Activated T-helper 1 cell treated with anti-CD3 and anti-CD28 coated beads, Interleukin-2, amount 50 U/mL, for 16 hours (primary cell): ENCODE data around the gene MSLN.
"Not testable (repeated sequence)": the region's sequence is repeated elsewhere in the genome, so short reads cannot be mapped to it uniquely, and the experiment has no call there.

Source experiments
- DNase-seq, 2 donors: peaks; one replicate each; pipeline ENCODE4 v3.0.0-alpha.2; 2020; ENCODE audit warnings: low read depth in 1 of 2, low spot score in 1 of 2

Gene MSLN

GRCh38 chr16:754121-754607, 6.4 kb upstream of the MSLN start:
- DNase-seq = not testable (repeated sequence)

DNA sequence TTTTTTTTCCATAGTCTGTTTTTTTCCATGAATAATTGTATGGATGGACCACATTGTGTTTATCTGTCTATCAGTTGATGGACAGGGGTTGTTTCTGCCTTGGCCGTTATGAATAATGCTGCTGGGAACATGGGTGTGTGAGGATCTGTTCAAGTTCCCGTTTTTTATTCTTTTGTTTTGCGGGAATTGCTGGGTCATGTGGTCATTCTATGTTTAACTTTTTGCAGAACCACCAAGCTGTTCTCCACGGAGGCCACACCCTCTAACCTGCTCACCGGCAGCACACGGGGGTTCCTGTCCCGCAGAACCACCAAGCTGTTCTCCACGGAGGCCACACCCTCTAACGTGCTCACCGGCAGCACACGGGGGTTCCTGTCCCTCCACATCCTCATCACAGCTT, 5.9 kb upstream of the MSLN start:
- no peak for DNase-seq

- DNase-seq = no peak
Measured at GRCh38 chr16:756428-756827, 4.1 kb upstream of the MSLN start.

DNA sequence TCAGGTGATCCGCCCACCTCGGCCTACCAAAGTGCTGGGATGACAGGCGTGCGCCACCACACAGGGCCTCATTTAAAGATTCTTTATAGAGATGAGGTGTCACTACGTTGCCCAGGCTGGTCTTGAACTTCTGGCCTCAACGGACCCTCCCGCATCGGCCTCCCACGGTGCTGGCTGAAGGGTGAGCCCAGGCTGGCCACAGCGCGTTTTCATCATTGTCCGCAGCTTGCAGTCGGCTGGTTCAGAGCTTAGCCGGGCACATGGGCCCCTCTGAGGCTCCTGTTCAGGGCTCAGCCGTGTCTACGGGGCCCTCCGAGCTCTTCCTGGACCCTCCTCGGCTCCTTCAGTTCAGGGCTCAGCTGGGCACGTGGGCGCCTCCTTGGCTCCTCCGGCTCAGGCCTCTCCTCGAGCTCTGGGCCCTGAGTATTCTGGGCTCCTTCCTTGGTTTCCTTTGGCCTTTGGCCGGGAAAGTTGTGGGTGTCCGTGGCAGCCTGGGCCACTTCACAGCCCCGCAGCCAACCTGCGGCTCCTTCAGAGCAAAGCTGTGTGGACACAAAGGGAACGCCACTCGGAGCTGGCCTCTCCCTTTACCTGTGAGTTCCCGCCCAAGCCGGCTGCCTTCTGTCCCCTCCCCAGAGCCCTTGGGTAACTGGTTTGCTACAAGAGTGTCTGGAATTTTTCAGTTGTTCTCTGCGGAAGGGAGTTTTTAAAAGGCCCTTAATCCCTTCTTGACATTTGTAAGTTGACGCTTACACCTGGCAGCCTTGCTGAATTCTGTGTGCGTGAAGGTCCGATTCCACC, 1.2 kb upstream of the MSLN start:
- no peak for DNase-seq

DNA sequence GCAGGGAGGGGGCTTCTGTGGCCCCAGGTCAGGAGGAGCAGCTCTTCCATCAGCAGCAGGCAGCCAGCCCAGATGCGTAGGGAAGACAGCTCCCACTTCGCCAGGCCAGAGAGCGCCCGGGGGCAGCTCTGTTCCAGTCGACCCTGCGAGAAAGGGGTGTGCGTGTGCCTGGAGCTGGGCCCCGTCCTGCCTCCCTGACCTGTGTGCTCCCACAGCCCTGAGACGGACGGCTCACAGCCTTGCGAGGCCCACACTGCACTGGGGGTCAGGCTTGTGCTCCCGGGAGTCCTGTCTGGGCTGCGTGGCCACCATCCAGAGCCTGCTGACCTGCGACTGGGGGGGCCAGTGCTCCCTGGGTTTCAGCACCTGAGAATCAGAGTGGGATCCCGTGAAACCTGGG, 469 bp upstream of the MSLN start:
- DNase-seq = no peak

DNA sequence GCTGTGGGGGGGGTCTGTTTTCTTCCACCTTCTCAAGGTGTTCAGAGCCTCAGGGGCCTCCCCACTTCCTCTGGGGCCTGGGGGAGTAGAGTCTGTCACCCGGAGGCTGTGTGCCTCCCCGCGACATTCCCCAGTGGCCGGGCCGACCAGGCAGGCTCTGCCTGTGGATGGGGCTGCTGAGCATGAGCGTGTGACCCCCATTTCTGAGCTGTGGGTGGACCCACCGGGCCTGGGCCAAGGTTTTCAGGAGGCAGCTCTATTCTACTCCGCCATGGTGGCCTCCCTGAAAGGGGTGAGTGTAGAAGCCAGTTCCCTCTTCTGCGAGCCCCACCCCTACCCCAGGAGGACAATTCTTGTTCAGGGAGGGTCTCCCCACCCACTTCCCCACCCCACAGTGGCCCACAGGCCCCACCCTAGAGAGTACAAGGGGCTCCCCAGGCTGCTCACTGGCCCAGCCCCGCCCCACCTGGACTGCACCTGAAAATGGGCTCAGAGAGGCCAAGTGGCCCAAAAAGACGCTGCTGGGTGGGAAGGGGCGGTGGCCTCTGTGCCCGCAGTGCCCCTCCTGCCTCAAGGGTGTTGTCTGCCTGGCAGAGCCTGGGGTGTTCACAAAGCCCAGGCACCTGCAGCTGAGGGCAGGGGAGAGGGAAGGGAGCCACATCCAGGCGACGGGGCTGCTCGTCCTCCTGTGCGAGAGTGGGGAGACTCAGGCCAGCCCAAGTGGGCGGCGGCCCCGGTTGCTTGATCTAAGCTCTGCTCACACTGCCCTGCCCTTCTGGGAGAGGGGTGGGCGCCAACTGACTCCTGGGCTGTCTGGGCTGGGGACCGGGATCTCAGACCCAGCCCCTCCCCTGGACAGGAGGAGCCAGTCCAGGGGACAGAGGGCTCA, 1.3 kb downstream of the MSLN start:
- DNase-seq = no peak

GRCh38 chr16:762595-763268, 2.2 kb downstream of the MSLN start:
- DNase-seq = no peak

GRCh38 chr16:763369-764183, 3.0 kb downstream of the MSLN start:
- DNase-seq = no peak

GRCh38 chr16:764184-764750, 3.7 kb downstream of the MSLN start:
- DNase-seq = no peak

- DNase-seq = no peak
Measured at GRCh38 chr16:764848-765487, 4.4 kb downstream of the MSLN start.

GRCh38 chr16:765488-765865, 4.9 kb downstream of the MSLN start:
- DNase-seq = no peak

GRCh38 chr16:766008-766819, 5.7 kb downstream of the MSLN start:
- DNase-seq = no peak

DNA sequence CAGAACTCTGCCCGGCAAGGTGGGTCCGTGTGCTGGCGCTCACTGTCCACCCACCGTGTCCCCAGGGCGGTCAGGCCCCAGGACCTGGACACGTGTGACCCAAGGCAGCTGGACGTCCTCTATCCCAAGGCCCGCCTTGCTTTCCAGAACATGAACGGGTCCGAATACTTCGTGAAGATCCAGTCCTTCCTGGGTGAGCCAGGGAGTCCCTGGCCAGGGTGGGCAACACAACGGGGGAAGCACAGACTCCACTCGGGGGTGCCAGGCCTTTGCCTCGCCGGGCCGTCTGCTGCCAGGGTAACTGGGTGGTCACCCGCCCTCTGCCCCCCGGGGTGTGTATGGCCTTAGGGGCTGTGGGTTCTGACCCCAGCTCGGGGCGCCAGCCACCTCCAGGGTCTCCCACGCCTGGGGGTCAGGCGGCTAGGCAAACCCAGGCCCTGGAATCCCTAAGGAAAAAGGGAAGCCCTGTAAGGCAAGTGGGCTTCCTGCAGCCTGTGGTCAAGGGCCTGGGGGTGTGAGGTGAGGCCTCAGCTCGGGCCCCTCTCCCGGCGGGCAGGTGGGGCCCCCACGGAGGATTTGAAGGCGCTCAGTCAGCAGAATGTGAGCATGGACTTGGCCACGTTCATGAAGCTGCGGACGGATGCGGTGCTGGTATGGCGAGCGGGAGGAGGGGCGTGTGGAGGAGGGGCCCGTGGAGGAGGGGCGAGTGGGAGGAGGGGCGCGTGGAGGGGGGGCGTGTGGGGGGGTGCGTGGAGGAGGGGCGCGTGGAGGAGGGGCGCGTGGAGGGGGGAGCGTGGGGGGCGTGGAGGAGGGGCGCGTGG, 6.5 kb downstream of the MSLN start:
- DNase-seq = no peak

DNA sequence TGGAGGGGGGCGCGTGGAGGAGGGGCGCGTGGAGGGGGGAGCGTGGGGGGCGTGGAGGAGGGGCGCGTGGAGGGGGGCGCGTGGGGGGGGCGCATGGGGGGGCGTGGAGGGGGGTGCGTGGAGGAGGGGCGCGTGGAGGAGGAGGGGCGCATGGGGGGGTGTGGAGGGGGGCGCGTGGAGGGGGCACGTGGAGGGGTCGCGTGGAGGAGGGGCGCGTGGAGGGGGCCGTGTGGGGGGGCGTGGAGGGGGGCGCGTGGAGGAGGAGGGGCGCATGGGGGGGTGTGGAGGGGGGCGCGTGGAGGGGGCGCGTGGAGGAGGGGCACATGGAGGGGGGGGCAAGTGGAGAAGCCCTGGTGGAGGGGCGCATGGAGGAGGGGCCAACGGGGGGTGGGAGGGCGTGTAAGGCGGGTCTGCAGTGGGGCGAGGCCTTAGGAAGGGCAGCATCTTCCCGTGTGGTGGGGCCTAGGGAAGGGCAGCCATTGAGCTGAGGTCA, 7.3 kb downstream of the MSLN start:
- no peak for DNase-seq

DNA sequence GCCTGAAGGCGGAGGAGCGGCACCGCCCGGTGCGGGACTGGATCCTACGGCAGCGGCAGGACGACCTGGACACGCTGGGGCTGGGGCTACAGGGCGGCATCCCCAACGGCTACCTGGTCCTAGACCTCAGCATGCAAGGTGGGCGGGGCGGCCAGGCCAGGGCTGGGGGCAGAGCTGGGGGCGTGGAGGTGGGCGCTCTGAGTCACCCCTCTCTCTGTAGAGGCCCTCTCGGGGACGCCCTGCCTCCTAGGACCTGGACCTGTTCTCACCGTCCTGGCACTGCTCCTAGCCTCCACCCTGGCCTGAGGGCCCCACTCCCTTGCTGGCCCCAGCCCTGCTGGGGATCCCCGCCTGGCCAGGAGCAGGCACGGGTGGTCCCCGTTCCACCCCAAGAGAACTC, 7.9 kb downstream of the MSLN start:
- DNase-seq = no peak

- DNase-seq = no peak
Measured at GRCh38 chr16:769184-769784, 8.8 kb downstream of the MSLN start.

DNA sequence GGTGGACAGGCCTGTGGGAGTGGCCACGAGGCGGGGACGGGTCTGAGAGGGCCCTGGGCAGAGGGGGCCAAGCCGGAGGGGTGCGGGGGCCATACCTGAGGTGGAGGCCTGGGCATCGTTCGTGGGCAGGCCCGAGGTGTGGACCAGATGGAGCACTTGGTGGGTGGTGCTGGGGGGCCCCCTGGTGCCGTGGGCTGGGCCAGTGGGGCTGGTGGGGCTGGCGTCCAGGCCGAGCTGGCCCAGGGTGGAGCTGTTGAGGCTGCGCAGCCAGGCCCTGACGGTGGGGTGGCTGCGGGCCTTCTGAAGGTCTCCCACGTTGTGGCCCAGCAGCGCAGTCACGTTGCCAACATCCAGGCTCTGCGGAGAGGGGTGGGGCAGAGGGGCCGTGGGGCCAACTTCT, 9.4 kb downstream of the MSLN start:
- DNase-seq = no peak

DNA sequence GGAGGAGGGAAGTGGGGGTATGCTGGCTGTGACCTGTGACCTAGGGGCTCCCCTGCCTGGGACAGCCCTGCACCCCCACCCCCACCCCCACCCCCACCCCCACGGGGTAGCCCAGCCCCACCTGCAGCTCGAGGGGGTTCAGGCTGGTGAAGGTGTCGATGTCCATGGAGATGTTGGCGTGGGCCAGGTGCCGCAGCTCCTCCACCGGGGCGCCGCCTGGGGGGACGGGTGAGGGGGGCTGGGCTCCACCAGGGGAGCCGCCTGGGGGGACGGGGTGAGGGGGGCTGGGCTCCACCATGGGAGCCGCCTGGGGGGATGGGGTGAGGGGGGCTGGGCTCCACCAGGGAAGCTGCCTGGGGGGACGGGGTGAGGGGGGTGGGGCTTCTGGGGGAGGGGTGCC, 9.9 kb downstream of the MSLN start:
- no peak for DNase-seq
